Activated CD8-positive, alpha-beta memory T cell treated with anti-CD3 and anti-CD28 coated beads for 48 hours (primary cell): ENCODE measurements around the gene ARL15.
"Not testable (repeated sequence)": the region's sequence is repeated elsewhere in the genome, so short reads cannot be mapped to it uniquely, and the experiment has no call there.

Experiments used
- DNase-seq, 3 experiments: peaks; one replicate each; pipeline ENCODE4 v3.0.0-alpha.2; 2020; ENCODE audit warnings: low read depth in 2 of 3, low spot score in 2 of 3

ARL15 gene

GRCh38 chr5:54310433-54311175 lies at the start of gene ARL15:
Gene ARL15, minus strand, starts transcription at chr5:54310573.
- peak; percentile 90 to 93 (median 92) for DNase-seq

GRCh38 chr5:54360089-54360488 lies 49.7 kb upstream of the ARL15 start:
- DNase-seq, result no peak

GRCh38 chr5:54357408-54358058 lies 47.2 kb upstream of the ARL15 start:
- DNase-seq, result no peak

GRCh38 chr5:54353933-54354564 lies 43.7 kb upstream of the ARL15 start:
- DNase-seq, result not testable (repeated sequence)

GRCh38 chr5:54352580-54352979 lies 42.2 kb upstream of the ARL15 start:
- not testable (repeated sequence) for DNase-seq

GRCh38 chr5:54347221-54347865 lies 37.0 kb upstream of the ARL15 start:
- DNase-seq, result no peak

- DNase-seq, result no peak
Observed at GRCh38 chr5:54344653-54345052, 34.3 kb upstream of the ARL15 start.

- DNase-seq, result no peak
Observed at GRCh38 chr5:54341971-54342370, 31.6 kb upstream of the ARL15 start.

GRCh38 chr5:54337523-54337922 lies 27.1 kb upstream of the ARL15 start:
- no peak for DNase-seq

- DNase-seq, result no peak
Observed at GRCh38 chr5:54332720-54333119, 22.3 kb upstream of the ARL15 start.

GRCh38 chr5:54329731-54330709 lies 19.6 kb upstream of the ARL15 start:
- DNase-seq, result no peak

- DNase-seq, result no peak
Observed at GRCh38 chr5:54326662-54327270, 16.4 kb upstream of the ARL15 start.

GRCh38 chr5:54325610-54326311 lies 15.4 kb upstream of the ARL15 start:
- DNase-seq, result no peak

- no peak for DNase-seq
Observed at GRCh38 chr5:54325272-54325609, 14.9 kb upstream of the ARL15 start.

- DNase-seq, result no peak
Observed at GRCh38 chr5:54324651-54325271, 14.4 kb upstream of the ARL15 start.

- no peak for DNase-seq
Observed at GRCh38 chr5:54323495-54323894, 13.1 kb upstream of the ARL15 start.

- DNase-seq, result no peak
Observed at GRCh38 chr5:54320256-54320655, 9.9 kb upstream of the ARL15 start.

GRCh38 chr5:54317511-54318260 lies 7.3 kb upstream of the ARL15 start:
- DNase-seq, result no peak
